Fibroblast of lung (primary cell): Measurements from ENCODE around the gene CTSE. TPM values are rescaled to one million over a fixed set of nuclear protein-coding genes. Genes with fewer than 3 reads are reported as not detected.

Experiments used
- DNase-seq, 2 donors: peaks; one replicate each; pipeline versions ENCODE4 v3.0.0 to v3.0.0-alpha.2; 2010; ENCODE audit warnings: low read depth in 2 of 2
- H2AFZ ChIP-seq: 2 replicates; pipeline ENCODE4 v1.5.1; 2012; ENCODE audit warnings: low read length, control low read depth, inconsistent platforms
- H3K27ac ChIP-seq: 2 replicates; pipeline ENCODE4 v1.5.1; 2011; ENCODE audit warnings: low read length, control low read depth; ENCODE audit not compliant: insufficient read depth
- H3K27me3 ChIP-seq: 2 replicates; pipeline ENCODE4 v1.5.1; 2011; ENCODE audit warnings: mild to moderate bottlenecking, low read length; ENCODE audit not compliant: control insufficient read depth, insufficient read depth
- H3K36me3 ChIP-seq: 2 replicates; pipeline ENCODE4 v1.5.1; 2011; ENCODE audit warnings: low read length; ENCODE audit not compliant: control insufficient read depth, insufficient read depth
- H3K4me1 ChIP-seq: 2 replicates; pipeline ENCODE4 v1.5.1; 2011; ENCODE audit warnings: low read length; ENCODE audit not compliant: control insufficient read depth, insufficient read depth; ENCODE audit errors: extremely low read depth
- H3K4me2 ChIP-seq: 2 replicates; pipeline ENCODE4 v1.5.1; 2011; ENCODE audit warnings: low read length, control low read depth; ENCODE audit not compliant: insufficient read depth; ENCODE audit errors: extremely low read depth
- H3K4me3 ChIP-seq, 4 experiments: fragments of 200-600 bp in 1 of 4; sonication (generic) in 1 of 4; replicated peaks in 1 of 4; 2 replicates each; pipeline ENCODE4 v1.5.1; 2011 to 2016; ENCODE audit warnings: low read length in 4 of 4, low read depth in 3 of 4, mild to moderate bottlenecking in 3 of 4, control low read depth in 2 of 4, inconsistent platforms in 1 of 4, mixed read lengths in 1 of 4; ENCODE audit not compliant: insufficient read depth in 1 of 4; ENCODE audit errors: control extremely low read depth in 1 of 4
- H3K79me2 ChIP-seq: 2 replicates; pipeline ENCODE4 v1.5.1; 2012; ENCODE audit warnings: mild to moderate bottlenecking, low read length, inconsistent platforms; ENCODE audit not compliant: control insufficient read depth, insufficient read depth
- H3K9ac ChIP-seq: 2 replicates; pipeline ENCODE4 v1.5.1; 2011; ENCODE audit warnings: mild to moderate bottlenecking, low read length, control low read depth; ENCODE audit not compliant: insufficient read depth
- H3K9me3 ChIP-seq: 2 replicates; pipeline ENCODE4 v1.5.1; 2012; ENCODE audit warnings: low read depth, low read length; ENCODE audit not compliant: control insufficient read depth, insufficient read depth
- H4K20me1 ChIP-seq: 2 replicates; pipeline ENCODE4 v1.5.1; 2011; ENCODE audit warnings: low read length; ENCODE audit not compliant: control insufficient read depth, insufficient read depth; ENCODE audit errors: extremely low read depth
- EZH2 ChIP-seq: IDR thresholded peaks from 2 replicates; pipeline ENCODE4 v1.5.1; 2012; ENCODE audit warnings: low read length, control low read depth, mild to moderate bottlenecking; ENCODE audit errors: missing control alignments
- polyA plus RNA-seq, 2 donors: library from polyadenylated mRNA; depleted of rRNA in 1 of 2; stranded (reverse) in 1 of 2; unstranded in 1 of 2; fragments of >200 nt; gene quantifications; 2 replicates each; pipeline ENCODE4 v1.2.1, GENCODE V29; 2011 to 2012; ENCODE audit warnings: missing spikeins in 1 of 2
- total RNA-seq: library from RNA; depleted of rRNA; stranded (reverse); fragments of >200 nt; gene quantifications from 2 replicates; pipeline ENCODE4 v1.2.1, GENCODE V29; 2014
- TF ChIP-seq, protein P1 (sequence below), 2 donors: IDR thresholded peaks in 1 of 2; conservative IDR thresholded peaks in 1 of 2; 1 replicate in 1 of 2; 2 replicates in 1 of 2; pipeline ENCODE4 v1.5.1; 2011 to 2012; ENCODE audit warnings: low read length in 2 of 2, control low read depth in 1 of 2, inconsistent platforms in 1 of 2, low read depth in 1 of 2, mild to moderate bottlenecking in 1 of 2

CTSE gene
- total and polyA plus RNA-seq, 2 donors (not counting 1 experiment from before 2014, with no cell fraction given) = not detected

DNA sequence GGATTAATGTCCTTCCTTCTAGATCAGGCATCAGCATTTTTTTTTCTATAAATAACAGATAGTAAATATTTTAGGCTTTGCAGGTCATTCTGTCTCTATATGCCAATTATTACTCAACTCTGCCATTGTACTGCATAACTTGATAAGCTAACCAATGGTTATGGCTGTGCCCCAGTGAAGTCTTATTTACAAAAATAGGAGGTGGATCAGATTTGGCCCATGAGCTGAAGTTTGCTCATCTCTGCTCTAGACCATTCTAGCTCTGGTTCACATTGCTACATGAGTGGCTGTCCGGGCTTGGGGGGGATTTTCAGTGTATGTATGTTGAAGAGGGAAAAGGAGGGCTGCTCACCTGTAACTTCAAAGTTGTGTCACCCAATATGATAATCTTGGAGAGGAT lies 30.6 kb downstream of the CTSE start:
- no peak overlapping the region for H3K27ac ChIP-seq
- no peaks in the 10 kb centered on the region for H3K36me3 ChIP-seq
- no peaks in the 10 kb centered on the region for H3K9me3 ChIP-seq
- H3K27me3 ChIP-seq = no peaks in the 10 kb centered on the region
- no peak overlapping the region for H3K4me3 ChIP-seq
- H3K4me1 ChIP-seq = peaks cover 2% of the 10 kb centered on the region
- H4K20me1 ChIP-seq = no peaks in the 10 kb centered on the region
- no peak for DNase-seq
- no peak overlapping the region for H3K9ac ChIP-seq
- no peaks in the 10 kb centered on the region for H3K79me2 ChIP-seq
- TF ChIP-seq, protein P1, sequence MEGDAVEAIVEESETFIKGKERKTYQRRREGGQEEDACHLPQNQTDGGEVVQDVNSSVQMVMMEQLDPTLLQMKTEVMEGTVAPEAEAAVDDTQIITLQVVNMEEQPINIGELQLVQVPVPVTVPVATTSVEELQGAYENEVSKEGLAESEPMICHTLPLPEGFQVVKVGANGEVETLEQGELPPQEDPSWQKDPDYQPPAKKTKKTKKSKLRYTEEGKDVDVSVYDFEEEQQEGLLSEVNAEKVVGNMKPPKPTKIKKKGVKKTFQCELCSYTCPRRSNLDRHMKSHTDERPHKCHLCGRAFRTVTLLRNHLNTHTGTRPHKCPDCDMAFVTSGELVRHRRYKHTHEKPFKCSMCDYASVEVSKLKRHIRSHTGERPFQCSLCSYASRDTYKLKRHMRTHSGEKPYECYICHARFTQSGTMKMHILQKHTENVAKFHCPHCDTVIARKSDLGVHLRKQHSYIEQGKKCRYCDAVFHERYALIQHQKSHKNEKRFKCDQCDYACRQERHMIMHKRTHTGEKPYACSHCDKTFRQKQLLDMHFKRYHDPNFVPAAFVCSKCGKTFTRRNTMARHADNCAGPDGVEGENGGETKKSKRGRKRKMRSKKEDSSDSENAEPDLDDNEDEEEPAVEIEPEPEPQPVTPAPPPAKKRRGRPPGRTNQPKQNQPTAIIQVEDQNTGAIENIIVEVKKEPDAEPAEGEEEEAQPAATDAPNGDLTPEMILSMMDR (conservative IDR thresholded peaks at IDR 0.05 in 1 of 2, IDR thresholded peaks at IDR 0.05 in 1 of 2; ENCODE audit: low read depth in 1 of 2, low read length in 2 of 2) = no peak
- TF ChIP-seq EZH2 = no peak
- H3K4me2 ChIP-seq = no peak overlapping the region
- no peak overlapping the region for H2AFZ ChIP-seq

DNA sequence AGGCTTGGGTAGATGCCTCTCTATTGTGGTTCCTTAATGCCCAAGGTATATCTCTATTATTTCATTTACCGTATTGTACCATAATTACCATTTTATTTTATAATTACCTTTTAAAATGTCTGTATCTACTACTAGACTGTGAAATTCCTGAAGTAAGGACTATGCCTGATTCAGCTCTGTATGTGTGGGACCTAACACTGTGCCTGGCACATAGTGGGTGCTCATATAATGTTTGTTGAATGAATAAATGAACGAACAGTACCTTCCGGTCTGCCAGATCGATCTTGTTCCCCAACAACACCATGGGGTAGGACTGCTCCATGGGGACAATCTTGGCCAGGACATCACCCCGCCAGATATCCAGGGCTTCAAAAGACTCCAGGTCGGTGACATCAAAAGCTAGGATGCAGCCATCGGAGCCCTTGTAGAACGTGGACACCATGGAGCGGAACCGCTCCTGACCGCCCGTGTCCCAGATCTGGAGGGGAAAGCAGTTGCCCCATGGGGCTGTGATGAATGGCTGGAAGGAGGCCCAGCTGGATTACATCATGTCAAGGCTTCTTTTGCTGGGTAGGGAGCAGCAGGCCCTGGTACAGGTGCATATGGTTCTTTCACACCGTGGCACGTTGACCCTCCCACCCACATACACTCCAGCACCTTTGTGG lies 31.3 kb downstream of the CTSE start:
- no peak for DNase-seq
- H3K4me2 ChIP-seq = no peak overlapping the region
- no peak for TF ChIP-seq EZH2
- TF ChIP-seq, protein P1 (conservative IDR thresholded peaks at IDR 0.05 in 1 of 2, IDR thresholded peaks at IDR 0.05 in 1 of 2; ENCODE audit: low read depth in 1 of 2, low read length in 2 of 2) = no peak
- no peaks in the 10 kb centered on the region for H3K27me3 ChIP-seq
- H3K4me3 ChIP-seq = no peak overlapping the region
- H3K4me1 ChIP-seq = peaks cover 2% of the 10 kb centered on the region
- H3K27ac ChIP-seq = no peak overlapping the region
- no peak overlapping the region for H2AFZ ChIP-seq
- no peaks in the 10 kb centered on the region for H3K9me3 ChIP-seq
- H3K36me3 ChIP-seq = no peaks in the 10 kb centered on the region
- no peak overlapping the region for H3K9ac ChIP-seq
- no peaks in the 10 kb centered on the region for H3K79me2 ChIP-seq
- H4K20me1 ChIP-seq = no peaks in the 10 kb centered on the region

DNA sequence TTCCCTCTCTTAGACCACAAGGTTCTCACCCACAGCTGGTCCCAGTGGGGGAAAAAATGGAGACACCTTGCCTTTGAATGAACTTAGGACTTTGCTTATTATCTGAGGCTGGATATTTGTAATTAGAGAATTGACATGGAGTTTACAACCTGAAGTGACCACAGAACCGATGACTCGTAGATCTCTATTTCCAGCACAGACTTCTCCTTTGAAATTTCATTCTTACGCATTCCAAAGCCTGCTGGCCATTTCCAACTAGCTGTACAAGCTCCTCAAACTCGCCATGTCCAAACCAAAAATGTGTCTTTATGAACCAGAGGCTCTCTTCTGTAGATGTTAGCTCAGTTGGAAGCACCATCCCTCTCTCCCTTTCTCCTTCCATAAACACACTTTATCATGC lies 32.5 kb downstream of the CTSE start:
- no peak overlapping the region for H3K9ac ChIP-seq
- no peaks in the 10 kb centered on the region for H3K9me3 ChIP-seq
- no peaks in the 10 kb centered on the region for H3K79me2 ChIP-seq
- no peak overlapping the region for H2AFZ ChIP-seq
- no peak overlapping the region for H3K27ac ChIP-seq
- H4K20me1 ChIP-seq = no peaks in the 10 kb centered on the region
- H3K27me3 ChIP-seq = no peaks in the 10 kb centered on the region
- H3K36me3 ChIP-seq = no peaks in the 10 kb centered on the region
- no peak overlapping the region for H3K4me2 ChIP-seq
- TF ChIP-seq EZH2 = no peak
- TF ChIP-seq, protein P1 (conservative IDR thresholded peaks at IDR 0.05 in 1 of 2, IDR thresholded peaks at IDR 0.05 in 1 of 2; ENCODE audit: low read depth in 1 of 2, low read length in 2 of 2) = no peak
- peaks cover 2% of the 10 kb centered on the region for H3K4me1 ChIP-seq
- DNase-seq = peak; percentile 19 to 46
- no peak overlapping the region for H3K4me3 ChIP-seq
